Limb (tissue), 2 donors: ENCODE results near the gene GLIPR1.
"Not testable (repeated sequence)": the region's sequence is repeated elsewhere in the genome, so short reads cannot be mapped to it uniquely, and the experiment has no call there.

Source experiments
- DNase-seq, 2 donors: peaks; one replicate each; pipeline ENCODE4 v3.0.0-alpha.2; 2016; ENCODE audit errors: extremely low spot score in 2 of 2

GLIPR1 gene

DNA sequence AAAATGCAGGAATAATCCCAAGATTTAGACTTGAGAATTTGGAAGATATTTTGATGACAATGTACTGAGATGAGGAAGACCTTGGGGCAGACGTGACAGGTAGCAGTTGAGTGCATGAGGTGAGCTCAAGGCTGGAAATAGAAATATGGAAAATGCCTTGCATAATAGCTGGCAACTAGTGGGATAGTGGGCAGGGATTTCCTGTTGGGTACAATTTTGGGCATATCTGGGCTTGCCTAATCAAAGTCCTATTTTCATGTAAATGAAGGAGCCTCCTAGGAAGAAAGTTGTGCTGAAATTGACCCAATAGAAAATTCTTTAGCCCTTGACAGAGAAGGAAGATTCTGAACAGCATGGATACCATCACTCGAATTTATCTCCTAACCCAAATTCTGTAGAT, 6.4 kb upstream of the GLIPR1 start:
- no peak for DNase-seq

DNA sequence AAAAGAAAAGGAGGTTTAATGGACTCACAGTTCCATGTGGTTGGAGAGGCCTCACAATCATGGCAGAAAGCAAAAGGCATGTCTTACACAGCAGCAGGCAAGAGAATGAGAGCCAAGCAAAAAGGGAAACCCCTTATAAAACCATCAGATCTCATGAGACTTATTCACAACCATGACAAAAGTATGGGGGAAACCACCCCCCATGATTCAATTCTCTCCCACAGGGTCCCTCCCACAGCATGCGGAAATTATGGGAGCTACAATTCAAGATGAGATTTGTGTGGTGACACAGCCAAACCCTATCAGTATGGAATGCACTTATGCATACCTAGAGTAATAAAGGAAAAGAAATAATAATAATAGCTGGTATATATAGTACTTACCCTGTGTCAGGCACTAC, 4.5 kb upstream of the GLIPR1 start:
- DNase-seq, result no peak

DNA sequence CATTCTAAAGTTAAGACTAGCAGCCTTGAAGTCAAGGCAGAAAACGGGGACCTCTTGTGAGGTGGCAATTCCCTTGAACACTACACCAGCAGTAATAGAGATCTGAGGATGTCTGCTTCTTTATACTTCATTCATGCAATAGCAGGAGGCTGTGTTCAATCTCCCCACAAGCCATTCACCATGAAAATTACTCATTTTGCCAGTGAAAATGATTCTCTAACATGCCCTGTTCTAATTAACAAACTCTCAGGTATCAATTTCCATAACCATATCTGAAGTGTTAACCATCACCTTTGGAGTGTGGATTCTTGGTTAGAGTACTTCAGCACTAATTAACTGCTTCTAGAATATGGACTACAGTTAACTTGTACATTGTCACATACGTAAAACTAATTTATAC, 3.4 kb upstream of the GLIPR1 start:
- DNase-seq, result no peak

DNA sequence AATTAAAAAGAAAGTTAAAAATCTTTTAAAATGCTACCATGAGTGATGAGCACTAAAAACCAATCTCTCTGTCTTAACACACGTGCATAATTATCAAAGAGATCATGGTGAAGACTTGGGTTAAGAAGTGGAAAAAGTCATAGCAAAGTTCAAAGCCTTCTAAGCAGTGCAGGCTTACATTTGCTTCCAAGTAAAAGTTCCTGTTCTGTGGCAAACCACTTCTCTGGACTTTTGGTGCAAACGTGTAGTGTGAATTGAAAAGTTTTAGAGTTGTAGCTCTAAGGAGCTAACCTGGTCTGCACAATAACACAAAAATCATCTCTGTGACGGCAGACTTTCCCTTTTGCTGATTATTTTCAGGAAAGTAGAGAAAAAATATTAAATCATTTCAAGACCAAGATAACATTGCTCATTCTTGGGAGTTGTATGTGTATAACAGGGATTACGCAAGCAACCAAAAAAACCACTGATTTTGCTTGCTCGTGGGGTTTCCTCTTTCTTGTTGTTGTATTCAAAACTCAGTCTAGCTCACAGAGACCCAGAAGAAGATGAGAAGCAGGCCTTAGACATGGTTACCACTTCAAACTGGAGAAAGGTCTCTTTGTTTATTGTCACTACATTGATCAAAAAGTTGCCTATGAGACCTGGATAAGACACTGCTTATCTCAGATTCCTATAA, 2.3 kb upstream of the GLIPR1 start:
- DNase-seq, result no peak

DNA sequence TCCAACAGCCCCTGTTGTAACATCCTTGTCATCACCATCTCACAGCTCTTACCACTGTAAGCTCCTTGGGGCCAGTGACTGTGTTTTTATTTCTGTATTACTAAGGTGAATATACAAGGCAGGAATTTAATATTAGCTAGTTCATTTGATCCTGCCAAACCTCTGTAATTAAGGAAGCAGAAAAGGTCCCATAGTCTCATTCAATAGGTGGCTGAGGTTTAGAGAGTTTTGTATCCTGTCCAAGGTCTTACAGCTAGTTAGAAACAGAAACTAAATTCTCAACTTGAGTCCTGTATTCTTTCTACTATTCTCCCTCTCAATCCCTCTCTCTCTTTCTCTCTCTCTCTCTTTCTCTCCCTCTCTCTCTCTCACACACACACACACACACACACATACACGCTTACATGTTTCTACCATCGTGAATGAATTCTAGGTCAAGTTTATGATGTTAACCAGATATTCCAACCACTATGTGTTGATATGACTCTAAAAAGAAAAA, 543 bp upstream of the GLIPR1 start:
- DNase-seq, result peak in 1 of 2 donors; percentile 21

DNA sequence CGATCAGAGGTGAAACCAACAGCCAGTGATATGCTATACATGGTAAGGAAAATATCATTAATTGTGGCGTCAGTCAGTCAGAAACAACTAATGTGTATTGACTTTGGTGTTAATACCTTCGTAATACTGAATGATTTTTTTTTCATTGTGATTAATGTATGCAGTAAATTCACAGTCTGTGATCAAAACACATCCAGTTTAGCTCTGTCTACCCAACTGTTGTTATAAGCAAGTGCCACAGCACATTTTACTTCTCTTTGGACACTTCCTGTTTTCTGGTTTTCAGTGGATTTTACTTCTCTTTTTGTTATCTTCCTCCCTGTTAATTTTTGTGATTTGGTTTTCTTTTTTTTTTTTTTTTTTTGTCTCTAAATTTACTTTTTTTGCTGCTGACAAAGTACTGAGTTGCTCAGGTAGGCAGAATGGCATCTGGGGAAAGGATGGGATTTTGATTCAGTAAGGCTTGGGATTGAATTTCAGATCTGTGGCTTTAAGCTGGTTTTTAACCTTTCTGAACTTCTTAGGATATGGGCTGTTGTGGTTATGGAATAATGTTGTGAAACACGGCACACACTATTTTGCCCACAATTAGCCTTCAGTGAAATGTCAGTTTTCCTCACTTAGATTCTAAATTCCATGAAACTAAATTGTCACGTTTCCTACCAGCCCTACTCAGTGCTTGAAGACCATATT, 604 bp downstream of the GLIPR1 start:
- no peak for DNase-seq

DNA sequence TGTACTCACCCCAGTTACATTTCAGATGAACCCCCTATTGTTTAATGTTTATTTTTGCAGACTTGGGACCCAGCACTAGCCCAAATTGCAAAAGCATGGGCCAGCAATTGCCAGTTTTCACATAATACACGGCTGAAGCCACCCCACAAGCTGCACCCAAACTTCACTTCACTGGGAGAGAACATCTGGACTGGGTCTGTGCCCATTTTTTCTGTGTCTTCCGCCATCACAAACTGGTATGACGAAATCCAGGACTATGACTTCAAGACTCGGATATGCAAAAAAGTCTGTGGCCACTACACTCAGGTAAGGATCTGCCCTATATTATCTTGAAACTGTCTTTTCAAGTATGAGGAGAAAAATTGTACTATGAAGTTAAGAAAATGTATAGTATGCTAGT, 1.2 kb downstream of the GLIPR1 start:
- DNase-seq, result no peak

DNA sequence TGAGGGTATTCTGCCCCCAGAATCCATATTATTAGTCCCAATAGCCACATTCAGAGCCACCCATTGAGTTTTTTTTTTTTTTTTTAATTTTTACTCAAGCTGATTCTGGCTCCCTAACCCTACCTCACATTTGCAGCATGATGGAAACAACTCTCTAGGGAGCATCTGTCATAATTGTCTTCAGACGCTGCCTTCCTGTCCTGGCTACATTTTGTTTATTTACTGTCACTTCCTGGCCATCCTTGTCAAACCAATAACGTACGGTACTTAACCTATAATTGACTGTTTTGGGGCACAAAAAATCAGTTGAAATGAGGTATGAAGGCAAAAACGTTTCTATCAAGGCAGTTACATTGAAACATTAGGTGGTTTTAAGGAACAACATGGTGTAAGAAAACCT, 2.1 kb downstream of the GLIPR1 start:
- no peak for DNase-seq

DNA sequence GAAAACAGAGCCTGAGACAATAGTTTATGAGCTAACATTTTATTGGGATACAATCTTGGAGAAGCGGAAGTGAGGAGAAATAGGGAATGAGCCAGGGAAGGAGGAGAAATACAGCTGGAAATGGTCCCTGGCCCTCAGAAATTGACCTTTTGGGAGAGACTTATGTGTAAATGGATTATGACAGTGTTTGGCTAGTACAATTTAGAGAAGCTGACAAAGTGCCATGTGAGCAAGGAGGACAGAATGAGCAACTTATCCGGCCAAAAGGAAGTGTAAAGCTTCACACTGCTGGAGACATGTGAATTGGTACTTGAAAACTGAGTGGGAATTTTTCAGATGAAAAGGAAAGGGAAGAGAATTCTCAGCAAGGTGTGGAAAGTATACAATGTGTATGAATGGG, 2.9 kb downstream of the GLIPR1 start:
- no peak for DNase-seq

DNA sequence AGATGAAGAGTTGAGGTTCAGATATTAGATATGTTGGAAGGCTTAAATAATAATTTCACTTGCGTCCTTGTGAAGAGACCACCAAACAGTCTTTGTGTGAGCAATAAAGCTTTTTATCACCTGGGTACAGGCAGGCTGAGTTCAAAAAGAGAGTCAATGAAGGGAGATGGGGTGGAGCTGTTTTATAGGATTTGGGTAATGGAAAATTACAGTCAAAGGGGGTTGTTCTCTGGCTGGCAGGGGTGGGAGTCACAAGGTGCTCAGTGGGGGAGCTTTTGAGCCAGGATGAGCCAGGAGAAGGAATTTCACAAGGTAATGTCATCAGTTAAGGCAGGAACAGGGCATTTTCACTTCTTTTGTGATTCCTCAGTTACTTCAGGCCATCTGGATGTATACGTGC, 3.9 kb downstream of the GLIPR1 start:
- DNase-seq, result not testable (repeated sequence)

DNA sequence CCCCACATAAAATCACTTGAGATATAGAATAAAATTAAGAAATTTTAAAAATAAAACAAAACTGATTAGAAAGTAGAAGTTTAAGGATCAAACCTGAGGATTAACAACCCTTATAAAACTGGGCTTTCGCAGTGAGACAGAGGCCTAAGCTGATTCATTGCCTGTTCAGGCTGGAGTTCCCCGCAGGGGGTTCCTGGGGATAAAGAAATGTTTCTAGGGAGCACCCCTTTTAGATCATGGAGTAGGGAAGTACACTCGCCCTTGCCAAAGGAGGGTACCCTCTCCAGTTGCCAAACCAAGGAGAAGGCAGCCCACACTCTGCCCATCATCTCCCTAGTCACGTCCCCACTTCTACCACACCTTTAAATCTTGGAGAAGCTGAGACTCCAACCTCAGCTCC, 6.8 kb downstream of the GLIPR1 start:
- DNase-seq, result no peak

DNA sequence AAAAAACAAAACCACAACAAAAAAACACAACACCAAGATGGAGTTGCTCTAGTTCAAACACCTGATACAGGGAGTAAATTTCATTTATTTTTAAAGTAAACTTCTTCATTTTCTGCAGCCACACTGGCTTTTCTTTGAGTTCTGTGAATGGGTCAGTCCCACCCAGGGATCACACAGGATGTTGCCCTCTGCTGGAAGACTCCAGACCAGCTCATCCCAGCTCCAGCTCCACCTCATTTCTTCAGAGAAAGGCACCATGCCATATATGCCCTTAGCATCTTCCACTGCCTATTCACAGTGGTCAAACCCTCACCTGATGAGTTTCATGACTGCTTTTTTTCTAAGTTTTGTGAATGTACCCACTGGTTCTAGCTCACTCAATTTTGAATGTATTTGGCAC, 8.0 kb downstream of the GLIPR1 start:
- DNase-seq, result no peak

DNA sequence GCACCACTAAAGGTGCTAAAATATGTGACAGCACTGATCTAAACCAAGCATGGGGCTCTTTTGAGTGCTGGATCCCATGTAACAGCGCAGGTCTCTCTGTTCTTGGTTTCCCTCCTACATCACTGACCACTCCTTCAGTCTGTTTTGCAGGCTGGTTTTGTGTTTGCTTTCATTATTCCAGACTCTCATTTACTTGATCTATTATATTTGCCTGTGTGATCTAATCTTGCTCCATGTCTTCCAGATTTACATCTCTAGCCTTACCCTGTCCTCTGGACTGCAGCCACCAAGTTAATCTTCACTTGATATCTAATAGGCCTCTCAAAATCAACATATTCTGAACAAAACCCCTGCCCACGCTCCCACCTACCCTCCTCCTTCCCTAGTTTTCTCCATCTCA, 8.6 kb downstream of the GLIPR1 start:
- no peak for DNase-seq

DNA sequence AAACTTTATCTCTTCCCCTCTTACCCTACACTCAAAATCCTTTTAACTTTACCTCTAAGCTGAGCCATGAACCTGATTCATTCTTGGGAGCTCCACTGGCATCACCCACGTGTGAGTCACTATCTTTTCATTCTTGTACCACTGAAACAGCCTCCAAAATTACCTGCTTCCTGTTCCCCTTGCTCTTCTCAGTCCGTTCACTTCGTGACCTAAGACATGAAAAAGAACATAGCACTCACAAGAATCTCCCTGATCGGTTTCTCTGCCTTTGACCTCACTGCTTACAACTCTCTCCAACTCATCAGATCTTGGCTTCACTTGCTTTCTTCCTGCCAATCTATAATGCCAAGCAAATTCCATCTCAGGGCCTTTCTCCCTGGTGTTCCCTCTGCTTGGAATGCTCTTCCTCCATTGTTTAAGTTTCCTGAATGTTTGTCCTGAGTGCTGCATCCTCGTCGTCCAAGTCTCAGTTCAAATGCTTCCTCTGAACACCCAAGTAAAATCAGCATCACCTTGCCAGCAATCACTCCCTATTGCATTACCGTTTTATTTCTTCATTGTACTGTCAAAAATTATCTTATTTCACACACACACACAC, 9.2 kb downstream of the GLIPR1 start:
- no peak for DNase-seq

DNA sequence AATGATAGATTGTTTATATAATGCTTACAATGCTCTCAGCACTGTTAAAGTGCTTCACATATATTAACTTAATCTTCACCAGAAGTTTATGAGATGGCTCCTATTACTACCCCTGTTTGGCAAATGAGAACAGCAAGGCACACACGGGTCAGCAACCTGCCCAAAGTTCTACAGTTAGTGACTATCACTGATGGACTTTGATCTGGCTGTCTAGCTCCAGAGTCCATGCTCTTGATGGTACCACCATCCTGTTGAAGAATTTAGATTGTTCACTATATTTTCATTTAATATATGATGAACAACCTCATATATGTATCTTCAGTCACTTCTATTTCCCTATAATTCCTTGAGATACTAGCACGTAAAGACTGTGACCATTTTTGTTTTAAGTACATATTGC, 10.6 kb downstream of the GLIPR1 start:
- DNase-seq, result no peak

DNA sequence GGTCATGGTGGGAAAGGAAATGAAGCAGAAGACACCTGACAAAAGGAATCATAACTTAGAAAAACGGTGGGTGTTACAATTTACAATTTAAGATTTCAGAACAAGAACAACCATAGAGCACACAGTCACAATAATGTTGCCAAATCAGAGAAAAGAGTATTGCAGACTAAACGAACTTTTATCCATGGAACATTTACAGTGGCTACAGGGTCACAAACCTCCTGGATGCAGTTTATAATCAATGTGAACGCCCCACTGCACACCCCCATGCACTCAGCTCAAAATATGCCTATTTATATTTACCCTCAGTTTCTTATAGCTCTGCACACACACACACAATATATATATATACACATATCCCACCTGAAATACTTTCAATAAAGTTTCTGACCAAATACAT, 22.9 kb downstream of the GLIPR1 start:
- DNase-seq, result no peak

DNA sequence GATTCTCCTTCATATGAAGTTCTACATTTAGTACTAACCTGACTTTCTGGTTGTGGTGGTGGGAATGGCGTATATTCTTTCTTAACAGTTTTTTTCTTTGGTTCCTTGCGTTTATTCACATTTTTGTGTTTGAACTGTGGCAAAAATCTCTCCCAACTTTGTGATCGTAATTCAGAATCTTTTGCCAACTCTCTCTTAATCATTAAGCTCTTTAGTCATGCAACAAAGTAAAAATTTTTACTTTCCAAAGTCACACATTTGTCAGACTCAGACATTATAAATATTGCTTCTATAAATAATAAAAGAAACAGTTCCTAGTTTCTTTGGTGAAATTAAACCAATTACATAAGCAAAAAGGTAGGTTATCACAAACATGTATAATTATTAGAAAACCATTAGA, 23.3 kb downstream of the GLIPR1 start:
- no peak for DNase-seq

DNA sequence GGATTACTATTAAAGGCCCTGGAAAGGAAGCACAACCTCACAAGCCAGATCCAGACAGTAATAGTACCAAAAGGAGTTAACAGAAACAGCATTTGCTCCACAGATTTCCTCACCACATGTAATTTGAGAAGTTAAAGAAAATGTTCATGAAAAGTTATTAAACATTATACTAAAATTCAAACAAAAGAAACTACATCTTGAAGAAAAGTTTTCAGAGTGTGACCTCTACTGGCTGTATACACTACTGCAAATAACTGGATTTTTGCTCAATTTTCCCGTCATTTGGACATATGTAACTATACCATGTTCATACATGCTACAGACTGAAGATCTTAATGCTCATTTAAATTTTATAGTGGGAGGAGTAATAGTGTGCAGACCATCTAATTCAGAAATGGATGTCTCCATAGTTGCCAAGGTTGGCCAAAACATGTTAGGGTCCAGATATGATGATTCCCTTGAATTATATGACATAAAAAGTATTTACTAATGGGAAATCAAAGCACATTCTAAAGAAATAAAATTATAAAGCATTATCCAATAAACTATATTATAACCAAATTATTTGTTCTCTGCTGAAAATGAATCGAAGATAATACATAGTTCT, 25.3 kb downstream of the GLIPR1 start:
- peak in 1 of 2 donors; percentile 37 for DNase-seq

DNA sequence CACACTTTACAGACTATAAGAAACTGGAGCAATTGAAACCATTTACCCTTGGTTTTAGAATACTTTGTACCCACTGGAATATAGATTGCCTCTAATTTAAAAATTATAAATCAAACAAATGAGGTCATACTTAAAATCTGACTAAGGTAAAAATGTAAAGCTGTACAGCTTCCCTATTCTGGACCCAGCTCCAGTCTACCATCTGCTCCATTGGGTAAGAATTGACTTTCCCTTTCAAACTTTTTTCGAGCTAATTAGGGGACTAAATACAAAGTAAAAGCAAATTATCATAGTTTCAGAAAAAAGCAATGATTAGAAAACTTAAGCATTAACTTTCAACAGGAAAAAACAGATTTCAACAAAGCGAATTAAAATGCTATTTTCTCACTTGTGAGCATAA, 26.5 kb downstream of the GLIPR1 start:
- no peak for DNase-seq

DNA sequence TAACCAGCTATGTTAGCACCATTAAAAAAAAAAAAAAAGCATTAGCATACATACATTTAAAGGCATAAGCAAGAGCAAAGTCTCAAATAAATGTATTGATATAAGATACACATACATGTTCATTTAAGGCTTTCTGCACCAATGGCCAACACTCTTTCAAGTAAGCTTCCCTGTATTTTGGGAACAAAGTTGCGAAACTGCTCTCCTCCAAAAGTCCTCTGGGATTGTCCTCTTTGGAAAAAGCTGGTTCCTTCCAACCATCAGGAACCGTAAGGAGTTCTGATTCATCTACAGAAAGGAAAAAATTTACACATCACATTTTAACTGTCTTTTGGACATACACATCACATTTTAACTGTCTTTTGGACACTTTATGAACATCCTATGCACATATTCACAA, 27.6 kb downstream of the GLIPR1 start:
- DNase-seq, result no peak

DNA sequence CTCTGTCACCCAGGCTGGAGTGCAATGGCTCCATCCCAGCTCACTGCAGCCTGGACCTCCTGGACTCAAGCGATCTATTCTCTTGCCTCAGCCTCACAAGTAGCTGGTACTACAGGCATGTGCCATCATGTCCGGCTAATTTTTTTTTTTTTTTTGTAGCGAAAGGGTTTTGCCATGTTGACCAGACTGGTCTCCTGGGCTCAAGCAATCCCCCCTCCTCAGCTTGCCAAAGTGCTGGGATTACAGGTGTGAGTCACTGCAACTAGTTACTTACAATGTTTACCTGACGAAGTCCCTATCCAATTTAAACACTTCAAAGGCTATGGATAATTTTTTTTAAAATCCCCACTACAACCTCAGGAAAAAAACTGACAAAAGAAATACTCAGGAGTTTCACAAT, 29.1 kb downstream of the GLIPR1 start:
- DNase-seq, result no peak
